ENCODE results near the gene CCKAR.

DNA sequence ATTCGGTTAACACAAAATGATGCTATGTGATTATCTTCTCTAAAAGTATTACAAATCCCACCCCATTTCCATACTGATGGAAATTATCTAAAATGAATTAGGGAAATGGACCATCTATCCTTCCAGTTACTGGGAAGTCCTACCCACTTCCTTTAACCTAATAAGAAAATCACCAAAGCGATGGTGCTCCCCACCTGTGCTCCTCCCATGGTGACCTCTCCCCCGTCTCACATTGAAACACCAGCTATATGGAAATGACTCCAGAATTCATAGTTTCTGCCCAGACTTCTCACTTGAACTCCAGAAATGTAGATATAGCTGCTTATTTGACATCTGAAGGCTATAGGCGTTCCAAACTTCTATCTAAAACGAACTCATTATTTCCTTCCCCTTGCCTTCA is 48.5 kb downstream of the CCKAR start:
- TF ChIP-seq, protein P1, sequence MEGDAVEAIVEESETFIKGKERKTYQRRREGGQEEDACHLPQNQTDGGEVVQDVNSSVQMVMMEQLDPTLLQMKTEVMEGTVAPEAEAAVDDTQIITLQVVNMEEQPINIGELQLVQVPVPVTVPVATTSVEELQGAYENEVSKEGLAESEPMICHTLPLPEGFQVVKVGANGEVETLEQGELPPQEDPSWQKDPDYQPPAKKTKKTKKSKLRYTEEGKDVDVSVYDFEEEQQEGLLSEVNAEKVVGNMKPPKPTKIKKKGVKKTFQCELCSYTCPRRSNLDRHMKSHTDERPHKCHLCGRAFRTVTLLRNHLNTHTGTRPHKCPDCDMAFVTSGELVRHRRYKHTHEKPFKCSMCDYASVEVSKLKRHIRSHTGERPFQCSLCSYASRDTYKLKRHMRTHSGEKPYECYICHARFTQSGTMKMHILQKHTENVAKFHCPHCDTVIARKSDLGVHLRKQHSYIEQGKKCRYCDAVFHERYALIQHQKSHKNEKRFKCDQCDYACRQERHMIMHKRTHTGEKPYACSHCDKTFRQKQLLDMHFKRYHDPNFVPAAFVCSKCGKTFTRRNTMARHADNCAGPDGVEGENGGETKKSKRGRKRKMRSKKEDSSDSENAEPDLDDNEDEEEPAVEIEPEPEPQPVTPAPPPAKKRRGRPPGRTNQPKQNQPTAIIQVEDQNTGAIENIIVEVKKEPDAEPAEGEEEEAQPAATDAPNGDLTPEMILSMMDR (IDR thresholded peaks at IDR 0.05): no peak
- TF ChIP-seq POLR2AphosphoS5 (IDR thresholded peaks at IDR 0.05) (no peak), POLR2A (IDR thresholded peaks at IDR 0.05) (no peak), EP300 (IDR thresholded peaks at IDR 0.05; ENCODE audit: low read depth) (no peak)

Measured in transverse colon (tissue), 4 donors.